H1 (cell line): ENCODE data around the gene SLC25A42. TPM values are rescaled to one million over a fixed set of nuclear protein-coding genes. Genes with fewer than 3 reads are reported as not detected.

Source experiments
- CTCF ChIA-PET: fragments of 300-600 bp; sonication (Branson Sonifier 250); formaldehyde crosslinking; loops from one replicate; lab custom pipeline; 2021; ENCODE audit not compliant: partially characterized antibody; lab: Charles Lee
- POLR2A ChIA-PET: fragments of 300-600 bp; sonication (Branson Sonifier 250); formaldehyde crosslinking; loops from one replicate; lab custom pipeline; 2021; ENCODE audit warnings: inconsistent platforms; ENCODE audit not compliant: partially characterized antibody; lab: Charles Lee
- DNase-seq, 2 experiments: peaks; one replicate each; pipeline versions ENCODE4 v3.0.0 to v3.0.0-alpha.2; 2010 to 2022; ENCODE audit warnings: low spot score in 2 of 2, low read depth in 1 of 2, mixed read lengths in 1 of 2
- FAIRE-seq: peaks from 2 replicates; lab custom pipeline; 2011; peaks lifted over from hg19 to GRCh38; lab: Jason Lieb, UNC
- H2AFZ ChIP-seq: 2 replicates; pipeline ENCODE4 v1.8.1; 2012; ENCODE audit warnings: low read length, inconsistent platforms
- H2AK5ac ChIP-seq: 2 replicates; pipeline ENCODE4 v1.6.1; 2013; ENCODE audit warnings: low read depth, low read length
- H2BK120ac ChIP-seq: replicated peaks from 2 replicates; pipeline ENCODE3; 2013; ENCODE audit warnings: low read depth, low read length, inconsistent platforms
- H2BK12ac ChIP-seq: 2 replicates; pipeline ENCODE4 v1.6.1; 2013; ENCODE audit warnings: low read depth, low read length
- H2BK15ac ChIP-seq: 2 replicates; pipeline ENCODE4 v1.6.1; 2013; ENCODE audit warnings: low read length
- H2BK20ac ChIP-seq: 2 replicates; pipeline ENCODE4 v1.6.1; 2013; ENCODE audit warnings: low read length
- H2BK5ac ChIP-seq: 2 replicates; pipeline ENCODE4 v1.6.1; 2013; ENCODE audit warnings: low read depth, low read length
- H3K14ac ChIP-seq: 2 replicates; pipeline ENCODE4 v1.6.1; 2013; ENCODE audit warnings: inconsistent platforms; ENCODE audit not compliant: insufficient read length
- H3K18ac ChIP-seq: 2 replicates; pipeline ENCODE4 v1.6.1; 2013; ENCODE audit warnings: low read length; ENCODE audit errors: extremely low read depth
- H3K23ac ChIP-seq: 2 replicates; pipeline ENCODE4 v1.6.1; 2013; ENCODE audit warnings: inconsistent platforms; ENCODE audit not compliant: insufficient read length
- H3K23me2 ChIP-seq: 2 replicates; pipeline ENCODE4 v1.6.1; 2013; ENCODE audit warnings: low read depth, low read length
- H3K27ac ChIP-seq: 2 replicates; pipeline ENCODE4 v1.6.1; 2011; ENCODE audit warnings: low read depth, low read length, inconsistent platforms
- H3K27me3 ChIP-seq, 4 experiments: replicated peaks in 1 of 4; 1 replicate in 1 of 4; 2 replicates in 3 of 4; pipeline versions ENCODE4 v1.6.1 to v1.8.1; 2011 to 2013; ENCODE audit warnings: low read length in 3 of 4, mild to moderate bottlenecking in 3 of 4, inconsistent platforms in 2 of 4, mixed read lengths in 2 of 4, moderate library complexity in 1 of 4; ENCODE audit not compliant: control insufficient read depth in 3 of 4, insufficient read depth in 3 of 4; ENCODE audit errors: extremely low read depth in 1 of 4
- H3K36me3 ChIP-seq, 4 experiments: 2 replicates each; pipeline versions ENCODE4 v1.6.1 to v1.8.1; 2011 to 2013; ENCODE audit warnings: mild to moderate bottlenecking in 4 of 4, low read length in 3 of 4, moderate library complexity in 2 of 4, control low read depth in 1 of 4, inconsistent platforms in 1 of 4; ENCODE audit not compliant: insufficient read depth in 4 of 4, control insufficient read depth in 2 of 4
- H3K4ac ChIP-seq: replicated peaks from 2 replicates; pipeline ENCODE3; 2013; ENCODE audit warnings: low read length, low read depth, mixed read lengths, inconsistent platforms; ENCODE audit not compliant: insufficient read length
- H3K4me1 ChIP-seq, 4 experiments: replicated peaks in 1 of 4; 1 replicate in 1 of 4; 2 replicates in 3 of 4; pipeline versions ENCODE4 v1.6.1 to v1.8.1; 2011 to 2013; ENCODE audit warnings: low read length in 3 of 4, inconsistent platforms in 2 of 4, mixed read lengths in 1 of 4; ENCODE audit not compliant: insufficient read depth in 4 of 4, control insufficient read depth in 3 of 4
- H3K4me2 ChIP-seq, 2 experiments: 2 replicates each; pipeline versions ENCODE4 v1.6.1 to v1.8.1; 2011 to 2013; ENCODE audit warnings: low read depth in 2 of 2, low read length in 2 of 2, control low read depth in 1 of 2, inconsistent platforms in 1 of 2, mild to moderate bottlenecking in 1 of 2; ENCODE audit not compliant: insufficient read depth in 1 of 2
- H3K4me3 ChIP-seq, 4 experiments: fragments of 200-600, 300-600 bp in 1 of 4; sonication (generic), shearing (Covaris generic), sonication (Bioruptor Twin) in 1 of 4; 2 replicates each; pipeline versions ENCODE4 v1.5.1 to v1.8.1; 2011 to 2016; ENCODE audit warnings: low read length in 4 of 4, low read depth in 3 of 4, control low read depth in 2 of 4, inconsistent platforms in 2 of 4, mild to moderate bottlenecking in 2 of 4, mixed read lengths in 1 of 4, moderate library complexity in 1 of 4; ENCODE audit not compliant: insufficient read depth in 2 of 4; ENCODE audit errors: extremely low read depth in 1 of 4
- H3K56ac ChIP-seq: replicated peaks from 2 replicates; pipeline ENCODE3; 2013; ENCODE audit warnings: low read depth, mild to moderate bottlenecking, mixed read lengths, low read length, inconsistent platforms; ENCODE audit not compliant: insufficient read length
- H3K79me1 ChIP-seq: 2 replicates; pipeline ENCODE4 v1.6.1; 2013; ENCODE audit warnings: low read depth, low read length, control low read depth
- H3K79me2 ChIP-seq, 2 experiments: 2 replicates each; pipeline versions ENCODE4 v1.6.1 to v1.8.1; 2012 to 2013; ENCODE audit warnings: low read length in 2 of 2, mild to moderate bottlenecking in 2 of 2, inconsistent platforms in 1 of 2; ENCODE audit not compliant: insufficient read depth in 2 of 2, control insufficient read depth in 1 of 2
- H3K9ac ChIP-seq, 4 experiments: replicated peaks in 1 of 4; 1 replicate in 1 of 4; 2 replicates in 3 of 4; pipeline versions ENCODE4 v1.6.1 to v1.8.1; 2011 to 2013; ENCODE audit warnings: low read depth in 3 of 4, low read length in 3 of 4, control low read depth in 2 of 4, mild to moderate bottlenecking in 2 of 4, moderate library complexity in 2 of 4, inconsistent platforms in 1 of 4; ENCODE audit errors: extremely low read depth in 1 of 4
- H3K9me3 ChIP-seq, 2 experiments: 2 replicates each; pipeline versions ENCODE4 v1.6.1 to v1.8.1; 2012 to 2013; ENCODE audit warnings: mild to moderate bottlenecking in 2 of 2, moderate library complexity in 2 of 2, control low read depth in 1 of 2, inconsistent platforms in 1 of 2, low read depth in 1 of 2, low read length in 1 of 2, mixed read lengths in 1 of 2; ENCODE audit not compliant: insufficient read depth in 2 of 2
- H4K20me1 ChIP-seq, 2 experiments: replicated peaks in 1 of 2; 2 replicates each; pipeline versions ENCODE3 to v1.8.1; 2011 to 2013; ENCODE audit warnings: inconsistent platforms in 2 of 2, low read length in 2 of 2, mild to moderate bottlenecking in 1 of 2; ENCODE audit not compliant: insufficient read depth in 2 of 2, control insufficient read depth in 1 of 2
- H4K5ac ChIP-seq: 2 replicates; pipeline ENCODE4 v1.6.1; 2013; ENCODE audit warnings: low read length, low read depth, mixed read lengths, inconsistent platforms; ENCODE audit not compliant: insufficient read length
- H4K8ac ChIP-seq: 2 replicates; pipeline ENCODE4 v1.8.0; 2013; ENCODE audit warnings: mild to moderate bottlenecking, moderate library complexity, low read length, inconsistent platforms; ENCODE audit not compliant: insufficient read depth; ENCODE audit errors: extremely low read depth
- H4K91ac ChIP-seq: replicated peaks from 2 replicates; pipeline ENCODE3; 2013; ENCODE audit warnings: low read length, mixed read lengths, inconsistent platforms; ENCODE audit not compliant: insufficient read length
- BCL11A ChIP-seq, 2 experiments: IDR thresholded peaks; one replicate each; pipeline ENCODE4 v1.6.1; 2011; ENCODE audit warnings: low read depth in 2 of 2, low read length in 2 of 2, mild to moderate bottlenecking in 2 of 2
- BRCA1 ChIP-seq: IDR thresholded peaks from 2 replicates; pipeline ENCODE4 v1.6.1; 2012; ENCODE audit warnings: low read depth, low read length, improper control_type of control experiment
- CHD2 ChIP-seq: IDR thresholded peaks from 2 replicates; pipeline ENCODE4 v1.6.1; 2012; ENCODE audit warnings: low read length, improper control_type of control experiment
- CREB1 ChIP-seq: IDR thresholded peaks from 2 replicates; pipeline ENCODE4 v1.6.1; 2012; ENCODE audit warnings: inconsistent platforms
- CTBP2 ChIP-seq: IDR thresholded peaks from 2 replicates; pipeline ENCODE4 v1.7.0; 2011; ENCODE audit warnings: borderline replicate concordance, mild to moderate bottlenecking, moderate library complexity, mixed read lengths, low read length; ENCODE audit not compliant: insufficient read depth, insufficient read length
- FOSL1 ChIP-seq: IDR thresholded peaks from 2 replicates; pipeline ENCODE4 v1.6.1; 2011; ENCODE audit warnings: mild to moderate bottlenecking, low read depth, low read length, moderate library complexity; ENCODE audit not compliant: insufficient read depth
- JUN ChIP-seq: IDR thresholded peaks from 2 replicates; pipeline ENCODE4 v1.6.1; 2011; ENCODE audit warnings: low read depth, mild to moderate bottlenecking, improper control_type of control experiment, low read length
- RFX5 ChIP-seq: IDR thresholded peaks from 2 replicates; pipeline ENCODE4 v1.6.1; 2011; ENCODE audit warnings: low read depth, low read length, improper control_type of control experiment, borderline replicate concordance
- SUZ12 ChIP-seq: fragments of 200-600 bp; sonication (generic); IDR thresholded peaks from 2 replicates; pipeline ENCODE4 v1.6.1; 2012; ENCODE audit warnings: mild to moderate bottlenecking, inconsistent platforms, low read length, moderate library complexity, mixed read lengths
- TAF7 ChIP-seq: optimal IDR thresholded peaks from 2 replicates; pipeline ENCODE3; 2011; ENCODE audit warnings: low read depth, mild to moderate bottlenecking, inconsistent platforms, low read length, moderate library complexity, borderline replicate concordance
- WGBS, 2 experiments: shearing (Covaris generic) in 1 of 2; methylation state at CpG; one replicate each; pipeline versions ENCODE4 v1.1.6 to v1.1.7; 2013 to 2015; ENCODE audit warnings: low lambda C conversion rate in 2 of 2, mixed read lengths in 2 of 2, inconsistent platforms in 1 of 2, low coverage in 1 of 2, missing lambda C conversion rate in 1 of 2; ENCODE audit not compliant: insufficient replicate concordance in 2 of 2, insufficient coverage in 1 of 2, insufficient read length in 1 of 2; ENCODE audit errors: extremely low coverage in 1 of 2, missing lambda C conversion rate in 1 of 2; 5-methylcytosine and 5-hydroxymethylcytosine counted together
- polyA plus RNA-seq, 7 experiments: library from polyadenylated mRNA; depleted of rRNA in 3 of 7; stranded (reverse) in 5 of 7; unstranded in 2 of 7; fragments of >200 nt in 5 of 7; fragments of 200-250 nt in 2 of 7; gene quantifications; 1 replicate in 5 of 7; 2 replicates in 1 of 7; 4 replicates in 1 of 7; pipeline versions ENCODE4 v1.2.1 to v1.2.3, GENCODE V29; 2011 to 2013; ENCODE audit warnings: missing spikeins in 2 of 7, mixed read lengths in 2 of 7
- total RNA-seq: library from RNA; stranded (reverse); fragmentation: NEBNext Ultra II Directional; extraction: Animal tissue kit (Norgen Biotek cat#: 25700); gene quantifications from 2 replicates; pipeline ENCODE4 v1.2.1, GENCODE V29; 2021
- TF ChIP-seq, protein P1 (sequence below): IDR thresholded peaks from 2 replicates; pipeline ENCODE4 v1.6.1; 2011; ENCODE audit warnings: low read depth, mild to moderate bottlenecking, low read length; ENCODE audit not compliant: insufficient read depth
- TF ChIP-seq, protein P2 (sequence below): IDR thresholded peaks from 2 replicates; pipeline ENCODE4 v1.6.1; 2012; ENCODE audit warnings: inconsistent platforms
- TF ChIP-seq, protein P3 (sequence below): IDR thresholded peaks from 2 replicates; pipeline ENCODE4 v1.6.1; 2012; ENCODE audit warnings: inconsistent platforms

The SLC25A42 gene
- total and polyA plus RNA-seq, 2 of the 8 experiments (the other 6 are each of a cell fraction or from before 2014, with no cell fraction given): 5.9 to 6.2 TPM

DNA sequence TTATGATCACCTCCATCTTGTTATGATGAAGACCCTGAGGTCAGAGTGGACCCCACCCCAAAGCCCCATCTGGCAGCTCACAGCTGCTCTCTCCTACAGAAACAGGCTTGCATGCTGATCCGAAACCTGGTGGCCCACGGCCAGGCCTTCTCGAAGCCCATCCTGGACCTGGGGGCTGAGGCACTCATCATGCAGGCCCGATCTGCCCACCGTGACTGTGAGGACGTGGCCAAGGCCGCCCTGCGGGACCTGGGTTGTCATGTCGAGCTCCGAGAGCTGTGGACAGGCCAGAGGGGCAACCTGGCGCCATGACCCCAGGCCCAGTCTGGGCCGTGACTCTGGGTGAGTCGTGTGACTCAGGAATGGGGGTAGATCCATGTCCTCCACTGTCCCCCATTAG is 6.5 kb upstream of the SLC25A42 start:
- Histone ChIP-seq H3K36me3 (peaks cover 14 to 39% (median 33%) of the 10 kb centered on the region in 4 experiments), H3K79me1 (no peaks in the 10 kb centered on the region), H2BK12ac (no peak overlapping the region), H3K23me2 (no peaks in the 10 kb centered on the region), H3K4ac (no peak overlapping the region), H3K14ac (no peak overlapping the region), H2BK120ac (no peak overlapping the region), H3K27ac (no peak overlapping the region), H3K56ac (no peak overlapping the region), H2AK5ac (no peak overlapping the region), H3K79me2 (no peaks in the 10 kb centered on the region), H4K8ac (no peak overlapping the region), H3K23ac (no peak overlapping the region), H3K9me3 (no peaks in the 10 kb centered on the region), H2BK5ac (no peak overlapping the region), H3K4me1 (no peaks in the 10 kb centered on the region), H2BK20ac (no peak overlapping the region), H2AFZ (no peak overlapping the region), H4K5ac (no peak overlapping the region), H3K4me3 (no peak overlapping the region), H3K9ac (no peak overlapping the region), H3K4me2 (no peak overlapping the region), H3K27me3 (peaks cover 0 to 2% (median under 1%) of the 10 kb centered on the region in 4 experiments; a peak in 2 of 7 replicates), H3K18ac (no peak overlapping the region), H2BK15ac (no peak overlapping the region), H4K91ac (no peak overlapping the region), H4K20me1 (peaks cover 18 to 24% of the 10 kb centered on the region in 2 experiments)
- ChIA-PET CTCF (interaction anchor here (0.6 to 1.8 kb wide), 3 partner anchors 59 to 1138 kb away, joined by 3 to 7 read pairs (median 3); no protein-coding TSS in a partner anchor), POLR2A (interaction anchor here (0.6 to 1.9 kb wide), 3 partner anchors 48 to 68 kb away, joined by 3 to 4 read pairs (median 3); no protein-coding TSS in a partner anchor)
- WGBS, 2 experiments: 98% methylated on average over 13 of the region's 13 CpGs; no CpG with 5 or more reads in 1 of the 2 experiments
- no peak for DNase-seq
- FAIRE-seq: no peak
- TF ChIP-seq CREB1 (no peak), JUN (no peak), CTBP2 (no peak), FOSL1 (no peak), TAF7 (no peak), SUZ12 (no peak), CHD2 (no peak), BRCA1 (no peak), BCL11A (IDR thresholded peaks at IDR 0.05; ENCODE audit: low read depth in 2 of 2, low read length in 2 of 2) (no peak), RFX5 (no peak)
- TF ChIP-seq, protein P1, sequence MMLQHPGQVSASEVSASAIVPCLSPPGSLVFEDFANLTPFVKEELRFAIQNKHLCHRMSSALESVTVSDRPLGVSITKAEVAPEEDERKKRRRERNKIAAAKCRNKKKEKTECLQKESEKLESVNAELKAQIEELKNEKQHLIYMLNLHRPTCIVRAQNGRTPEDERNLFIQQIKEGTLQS: no peak
- TF ChIP-seq, protein P2, sequence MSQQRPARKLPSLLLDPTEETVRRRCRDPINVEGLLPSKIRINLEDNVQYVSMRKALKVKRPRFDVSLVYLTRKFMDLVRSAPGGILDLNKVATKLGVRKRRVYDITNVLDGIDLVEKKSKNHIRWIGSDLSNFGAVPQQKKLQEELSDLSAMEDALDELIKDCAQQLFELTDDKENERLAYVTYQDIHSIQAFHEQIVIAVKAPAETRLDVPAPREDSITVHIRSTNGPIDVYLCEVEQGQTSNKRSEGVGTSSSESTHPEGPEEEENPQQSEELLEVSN: no peak
- TF ChIP-seq, protein P3, sequence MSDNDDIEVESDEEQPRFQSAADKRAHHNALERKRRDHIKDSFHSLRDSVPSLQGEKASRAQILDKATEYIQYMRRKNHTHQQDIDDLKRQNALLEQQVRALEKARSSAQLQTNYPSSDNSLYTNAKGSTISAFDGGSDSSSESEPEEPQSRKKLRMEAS: no peak
